Activated T-cell treated with anti-CD3 and anti-CD28 coated beads, Interleukin-2, amount 50 U/mL, for 24 hours (primary cell): ENCODE results near the gene NDUFAF3.
A peak's percentile ranks its signal among the peaks of the same experiment; 100 is the strongest.

ENCODE experiments used
- DNase-seq: peaks from one replicate; pipeline ENCODE4 v3.0.0-alpha.2; 2020
- H3K27ac Mint-ChIP-seq: 2 replicates; pipeline ENCODE4 v1.8.0; 2020; ENCODE audit warnings: mild to moderate bottlenecking, mixed read lengths
- H3K27me3 Mint-ChIP-seq: 2 replicates; pipeline ENCODE4 v1.8.0; 2020; ENCODE audit warnings: mixed read lengths
- H3K36me3 Mint-ChIP-seq: 2 replicates; pipeline ENCODE4 v1.8.0; 2020; ENCODE audit warnings: low read depth, mixed read lengths
- H3K4me1 Mint-ChIP-seq: 2 replicates; pipeline ENCODE4 v1.8.0; 2020; ENCODE audit warnings: low read depth, mixed read lengths
- H3K4me3 Mint-ChIP-seq: 2 replicates; pipeline ENCODE4 v1.8.0; 2020; ENCODE audit warnings: mild to moderate bottlenecking, moderate library complexity, mixed read lengths
- H3K9me3 Mint-ChIP-seq: 2 replicates; pipeline ENCODE4 v1.8.0; 2020; ENCODE audit warnings: mixed read lengths

The NDUFAF3 gene

DNA sequence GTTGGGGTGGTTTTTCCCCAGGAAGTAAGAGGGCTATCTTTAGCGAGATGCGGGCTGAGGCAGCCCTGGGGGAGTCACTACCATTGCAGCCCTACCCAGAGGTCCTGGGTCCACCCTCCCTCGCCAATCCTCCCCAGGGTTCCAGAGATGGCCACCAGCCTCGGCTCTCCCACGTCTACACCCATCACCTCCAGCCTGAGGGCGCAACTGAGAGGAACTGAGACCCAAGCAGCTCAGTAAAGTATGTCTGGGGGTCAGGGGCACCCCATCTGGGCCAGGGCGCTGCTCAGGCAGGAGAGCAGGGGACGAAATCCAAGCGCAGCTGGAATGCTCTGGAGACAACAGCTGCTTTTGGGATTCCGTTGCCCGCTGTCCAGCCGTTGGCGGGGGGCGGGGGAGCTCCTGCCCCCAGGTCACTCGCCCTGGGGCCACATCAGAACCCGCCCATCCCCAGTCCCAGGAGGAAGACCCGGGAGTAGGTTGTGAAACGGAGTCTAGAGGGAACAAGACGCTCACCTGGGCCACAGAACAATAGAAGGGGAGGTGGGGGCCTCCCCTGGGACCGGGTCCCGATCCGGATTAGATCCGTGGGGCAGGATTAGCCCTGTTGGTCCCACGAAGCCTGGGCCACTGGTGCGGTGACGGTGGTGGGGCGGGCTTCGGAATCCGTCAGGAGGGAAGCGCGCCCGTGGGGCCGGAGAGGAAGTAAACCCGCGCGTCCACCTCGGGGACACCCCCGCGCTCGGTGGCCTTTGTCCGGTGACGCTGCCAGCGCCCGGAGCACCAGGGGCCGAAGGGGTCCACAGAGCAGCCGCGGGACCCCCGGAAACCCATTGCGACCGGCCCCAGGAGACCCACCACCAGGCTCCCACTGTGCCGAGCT, 1.4 kb upstream of the NDUFAF3 start:
- H3K4me3 Mint-ChIP-seq = peak overlapping the region; percentile 90
- H3K9me3 Mint-ChIP-seq = no peaks in the 10 kb centered on the region
- DNase-seq = peak; percentile 63
- peaks cover 74% of the 10 kb centered on the region for H3K36me3 Mint-ChIP-seq
- peaks cover 53% of the 10 kb centered on the region for H3K4me1 Mint-ChIP-seq
- no peaks in the 10 kb centered on the region for H3K27me3 Mint-ChIP-seq
- peak overlapping the region; percentile 96 for H3K27ac Mint-ChIP-seq

DNA sequence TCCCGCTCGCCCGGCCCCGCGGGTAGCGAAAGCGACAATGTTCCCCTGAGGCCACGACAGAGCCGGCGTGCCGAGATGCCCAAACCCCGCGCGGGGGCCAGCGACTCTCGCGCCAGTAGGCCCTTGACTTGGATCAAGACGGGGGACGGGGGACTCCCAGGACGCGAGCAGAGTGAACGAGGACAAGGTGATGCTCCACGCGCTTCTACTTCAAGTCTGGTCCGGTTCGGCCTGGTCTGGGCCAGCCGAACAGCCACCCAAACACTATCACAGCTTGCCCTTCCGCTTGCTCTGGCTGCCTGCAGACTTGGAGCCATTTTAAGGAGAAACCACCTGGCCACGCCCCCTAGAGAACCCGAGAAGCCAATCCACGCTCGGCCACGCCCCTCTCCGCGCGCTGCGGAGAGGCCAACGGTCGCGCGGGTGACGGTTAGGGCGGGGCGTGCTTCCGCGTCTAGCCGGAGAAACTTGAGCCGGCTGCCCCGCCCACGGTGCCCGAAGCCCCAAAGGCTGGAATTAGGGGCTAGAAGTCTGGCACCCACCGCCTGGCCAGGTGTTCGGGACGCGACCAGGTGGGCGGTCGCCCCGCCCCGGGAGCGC, 608 bp upstream of the NDUFAF3 start:
- Mint-ChIP-seq H3K27me3 (no peaks in the 10 kb centered on the region), H3K9me3 (no peaks in the 10 kb centered on the region), H3K27ac (peak overlapping the region; percentile 96), H3K4me1 (peaks cover 61% of the 10 kb centered on the region), H3K36me3 (peaks cover 74% of the 10 kb centered on the region), H3K4me3 (peak overlapping the region; percentile 90)
- DNase-seq = peak; percentile 98

DNA sequence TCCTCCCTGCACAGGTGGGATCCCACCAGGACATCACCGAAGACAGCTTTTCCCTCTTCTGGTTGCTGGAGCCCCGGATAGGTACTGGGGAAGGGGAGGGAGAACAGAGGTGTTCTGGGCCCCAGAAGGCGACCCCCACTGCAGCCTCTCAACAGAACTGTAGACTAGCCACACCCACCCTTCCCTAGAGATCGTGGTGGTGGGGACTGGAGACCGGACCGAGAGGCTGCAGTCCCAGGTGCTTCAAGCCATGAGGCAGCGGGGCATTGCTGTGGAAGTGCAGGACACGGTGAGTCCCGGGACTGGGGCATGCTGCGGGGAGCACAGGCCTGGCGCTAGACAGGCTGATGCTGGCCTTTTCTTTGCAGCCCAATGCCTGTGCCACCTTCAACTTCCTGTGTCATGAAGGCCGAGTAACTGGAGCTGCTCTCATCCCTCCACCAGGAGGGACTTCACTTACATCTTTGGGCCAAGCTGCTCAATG, 809 bp downstream of the NDUFAF3 start:
- Mint-ChIP-seq H3K4me3 (peak overlapping the region; percentile 90), H3K27ac (peak overlapping the region; percentile 96), H3K27me3 (no peaks in the 10 kb centered on the region), H3K4me1 (peaks cover 64% of the 10 kb centered on the region), H3K9me3 (no peaks in the 10 kb centered on the region), H3K36me3 (peaks cover 79% of the 10 kb centered on the region)
- peak; percentile 62 for DNase-seq

DNA sequence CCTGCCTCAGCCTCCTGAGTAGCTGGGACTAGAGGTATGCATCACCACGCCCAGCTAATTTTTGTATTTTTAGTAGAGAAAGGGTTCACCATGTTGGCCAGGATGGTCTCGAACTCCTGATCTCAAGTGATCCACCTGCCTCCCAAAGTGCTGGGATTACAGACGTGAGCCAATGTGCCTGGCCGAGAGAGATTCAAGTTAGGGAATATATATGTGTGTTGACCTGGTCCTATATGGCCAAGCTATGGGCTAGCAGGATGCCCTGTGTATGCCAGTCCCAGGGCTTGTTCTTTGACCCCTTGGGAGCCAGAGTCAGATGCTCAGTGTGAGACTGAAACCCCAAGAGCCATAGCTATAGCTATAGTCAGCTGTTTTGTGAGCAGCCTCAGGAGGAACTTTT, 1.9 kb downstream of the NDUFAF3 start:
- H3K36me3 Mint-ChIP-seq = peaks cover 85% of the 10 kb centered on the region
- DNase-seq = no peak
- H3K27ac Mint-ChIP-seq = peak overlapping the region; percentile 96
- no peaks in the 10 kb centered on the region for H3K9me3 Mint-ChIP-seq
- peaks cover 70% of the 10 kb centered on the region for H3K4me1 Mint-ChIP-seq
- H3K4me3 Mint-ChIP-seq = peak overlapping the region; percentile 90
- H3K27me3 Mint-ChIP-seq = no peaks in the 10 kb centered on the region

DNA sequence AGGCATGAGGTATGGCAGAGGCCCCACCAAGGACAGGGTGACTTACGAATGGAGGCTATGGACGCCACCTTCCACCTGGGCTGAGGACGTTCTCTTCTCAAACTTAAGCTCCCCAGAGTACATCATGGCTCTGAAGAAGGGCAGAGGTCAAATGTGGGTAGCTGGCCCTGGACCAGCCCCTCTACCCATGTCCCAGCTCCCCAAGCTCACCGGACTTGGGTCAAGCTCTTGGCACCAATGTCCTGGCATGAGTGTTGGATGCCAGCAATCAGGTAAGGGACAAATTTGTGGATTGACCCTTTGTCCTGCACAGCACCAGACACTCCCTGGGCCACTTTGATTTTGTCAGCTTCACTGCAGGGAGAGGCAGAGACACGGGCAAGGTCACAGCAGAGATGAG, 2.5 kb downstream of the NDUFAF3 start:
- Mint-ChIP-seq H3K4me3 (peak overlapping the region; percentile 90), H3K36me3 (peaks cover 91% of the 10 kb centered on the region), H3K9me3 (no peaks in the 10 kb centered on the region), H3K27me3 (no peaks in the 10 kb centered on the region), H3K4me1 (peaks cover 71% of the 10 kb centered on the region), H3K27ac (peak overlapping the region; percentile 96)
- no peak for DNase-seq

DNA sequence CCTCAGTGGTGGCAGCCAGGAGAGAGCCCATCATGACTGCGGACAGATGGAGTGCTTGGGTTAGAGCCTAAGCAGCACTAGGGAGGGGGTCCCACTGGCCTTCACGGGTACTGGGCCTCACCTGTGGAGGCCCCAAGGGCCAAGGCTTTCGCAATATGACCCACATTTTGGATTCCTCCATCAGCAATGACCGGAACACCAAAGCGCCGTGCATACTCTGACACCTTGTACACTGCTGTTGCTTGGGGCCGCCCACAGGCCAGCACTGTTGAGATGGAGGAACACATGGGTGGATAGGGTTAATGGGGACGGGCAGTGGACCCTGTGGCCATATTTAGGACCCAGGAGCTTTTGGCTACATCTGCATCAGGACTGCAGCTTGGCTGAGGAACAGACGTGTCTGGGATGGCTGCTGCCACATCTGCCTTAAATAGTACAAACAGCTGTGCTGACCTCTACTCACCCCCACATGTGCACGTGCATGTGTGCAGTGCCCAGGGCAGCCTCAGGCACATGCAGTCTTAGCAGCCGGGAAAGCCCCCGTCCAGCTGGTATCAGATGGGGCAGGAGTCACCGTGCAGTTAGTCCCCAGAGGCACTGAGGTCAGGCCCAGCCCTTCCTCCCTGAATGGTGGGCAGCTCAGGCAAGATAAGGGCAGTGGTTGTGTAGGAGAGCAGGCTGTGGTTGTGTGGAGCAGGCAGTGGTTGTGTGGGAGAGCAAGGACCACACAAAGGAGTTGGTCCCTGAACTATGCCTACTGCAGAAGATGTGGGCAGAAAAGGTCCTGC, 3.3 kb downstream of the NDUFAF3 start:
- Mint-ChIP-seq H3K36me3 (peaks cover 91% of the 10 kb centered on the region), H3K27ac (peak overlapping the region; percentile 96), H3K9me3 (no peaks in the 10 kb centered on the region), H3K4me1 (peaks cover 70% of the 10 kb centered on the region), H3K4me3 (peak overlapping the region; percentile 90), H3K27me3 (no peaks in the 10 kb centered on the region)
- no peak for DNase-seq

DNA sequence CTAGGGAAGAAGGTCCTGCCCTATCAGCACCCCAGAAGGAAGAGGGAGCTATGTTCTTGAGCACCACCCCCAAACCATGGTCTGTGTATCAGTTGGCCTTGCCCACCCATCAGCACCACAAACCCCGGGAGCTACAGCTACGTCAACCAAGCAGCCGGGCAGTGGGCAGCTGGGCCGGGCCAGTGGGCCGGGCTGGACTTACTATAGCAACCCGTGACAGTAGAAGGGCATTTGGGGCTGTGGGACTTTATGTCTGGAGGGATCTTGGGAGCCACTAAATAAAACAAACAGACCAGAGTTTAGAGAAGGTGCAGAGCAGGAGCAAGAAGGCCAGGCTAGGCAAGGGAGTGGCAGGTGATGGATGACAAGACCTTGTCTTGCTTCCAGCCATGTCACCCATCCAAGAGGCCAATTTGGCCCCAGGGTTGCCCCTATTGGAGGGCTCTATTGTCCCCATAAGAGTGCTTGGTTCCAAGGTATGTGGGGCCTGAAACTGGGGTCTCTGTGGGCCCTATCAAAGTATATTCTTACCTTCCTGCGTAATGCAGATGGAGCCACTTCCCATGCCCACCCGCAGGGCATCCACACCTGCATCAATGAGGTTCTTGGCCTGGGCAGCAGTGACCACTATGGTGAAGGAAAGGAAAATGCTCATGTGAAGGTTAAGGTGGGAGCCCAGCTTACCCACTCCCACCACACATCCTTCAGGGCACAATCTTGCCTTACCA, 4.0 kb downstream of the NDUFAF3 start:
- Mint-ChIP-seq H3K27ac (peak overlapping the region; percentile 96), H3K4me3 (peak overlapping the region; percentile 90), H3K27me3 (no peaks in the 10 kb centered on the region), H3K4me1 (peaks cover 68% of the 10 kb centered on the region), H3K36me3 (peaks cover 92% of the 10 kb centered on the region), H3K9me3 (no peaks in the 10 kb centered on the region)
- no peak for DNase-seq

DNA sequence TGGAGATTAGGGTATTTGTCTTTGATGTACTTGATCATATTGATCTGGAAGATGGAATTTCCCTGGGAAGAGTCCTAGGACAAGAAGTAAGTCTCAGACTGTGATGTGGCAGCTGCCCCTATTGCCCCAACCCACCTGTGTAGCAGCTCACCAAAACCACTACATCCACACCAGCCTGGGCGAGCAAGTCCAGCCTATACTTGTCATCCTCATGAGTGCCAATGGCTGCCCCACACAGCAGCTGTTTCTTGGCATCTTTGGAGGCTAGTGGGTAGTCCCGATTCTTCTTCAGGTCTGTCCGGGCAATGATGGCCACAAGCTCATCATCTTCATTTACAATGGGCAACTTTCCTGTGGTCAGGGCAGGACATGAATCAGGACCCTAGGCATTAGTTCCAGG, 4.6 kb downstream of the NDUFAF3 start:
- Mint-ChIP-seq H3K9me3 (no peaks in the 10 kb centered on the region), H3K27ac (peak overlapping the region; percentile 96), H3K36me3 (peaks cover 94% of the 10 kb centered on the region), H3K4me3 (peak overlapping the region; percentile 90), H3K4me1 (peaks cover 68% of the 10 kb centered on the region), H3K27me3 (no peaks in the 10 kb centered on the region)
- no peak for DNase-seq

DNA sequence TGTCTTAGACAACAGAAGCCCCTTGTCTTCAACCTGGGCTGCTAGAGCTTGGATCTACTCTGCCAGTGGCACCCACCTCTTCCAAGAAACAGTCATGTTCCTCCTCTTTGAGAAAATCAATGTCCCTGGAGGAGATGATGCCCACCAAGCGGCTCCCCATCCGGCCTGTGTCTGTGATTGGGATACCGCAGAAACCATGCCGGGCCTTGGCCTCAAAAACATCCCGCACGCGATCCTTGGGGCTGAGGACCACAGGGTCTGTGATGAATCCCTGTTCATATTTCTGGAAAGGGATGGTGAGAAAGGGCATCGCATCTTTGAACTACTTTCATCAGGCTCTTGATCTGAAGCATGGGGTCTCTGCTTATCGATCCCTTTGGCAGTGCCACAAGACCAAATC, 5.7 kb downstream of the NDUFAF3 start:
- H3K27ac Mint-ChIP-seq = peak overlapping the region; percentile 96
- peak overlapping the region; percentile 90 for H3K4me3 Mint-ChIP-seq
- no peak for DNase-seq
- no peaks in the 10 kb centered on the region for H3K27me3 Mint-ChIP-seq
- H3K9me3 Mint-ChIP-seq = no peaks in the 10 kb centered on the region
- peaks cover 68% of the 10 kb centered on the region for H3K4me1 Mint-ChIP-seq
- H3K36me3 Mint-ChIP-seq = peaks cover 100% of the 10 kb centered on the region

DNA sequence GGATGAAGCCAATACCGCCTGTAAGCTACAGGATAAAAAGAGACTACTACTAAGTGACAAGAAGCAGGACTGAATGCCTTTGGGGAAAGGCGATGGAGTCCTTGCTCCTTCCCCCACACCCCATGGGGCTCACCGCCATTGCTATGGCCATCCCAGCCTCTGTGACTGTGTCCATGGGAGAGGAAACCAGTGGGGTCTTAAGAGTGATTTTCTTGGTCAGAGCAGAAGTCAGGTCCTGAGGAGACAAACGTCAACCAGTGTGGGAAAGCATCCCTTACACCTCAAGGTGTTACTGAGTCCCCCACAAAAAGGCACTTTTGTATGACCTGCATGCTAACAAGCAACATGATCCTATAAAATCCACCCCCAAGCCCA, 6.4 kb downstream of the NDUFAF3 start:
- Mint-ChIP-seq H3K4me3 (peak overlapping the region; percentile 90), H3K36me3 (peaks cover 100% of the 10 kb centered on the region), H3K27ac (peak overlapping the region; percentile 96), H3K9me3 (no peaks in the 10 kb centered on the region), H3K27me3 (no peaks in the 10 kb centered on the region), H3K4me1 (peaks cover 62% of the 10 kb centered on the region)
- DNase-seq = no peak

DNA sequence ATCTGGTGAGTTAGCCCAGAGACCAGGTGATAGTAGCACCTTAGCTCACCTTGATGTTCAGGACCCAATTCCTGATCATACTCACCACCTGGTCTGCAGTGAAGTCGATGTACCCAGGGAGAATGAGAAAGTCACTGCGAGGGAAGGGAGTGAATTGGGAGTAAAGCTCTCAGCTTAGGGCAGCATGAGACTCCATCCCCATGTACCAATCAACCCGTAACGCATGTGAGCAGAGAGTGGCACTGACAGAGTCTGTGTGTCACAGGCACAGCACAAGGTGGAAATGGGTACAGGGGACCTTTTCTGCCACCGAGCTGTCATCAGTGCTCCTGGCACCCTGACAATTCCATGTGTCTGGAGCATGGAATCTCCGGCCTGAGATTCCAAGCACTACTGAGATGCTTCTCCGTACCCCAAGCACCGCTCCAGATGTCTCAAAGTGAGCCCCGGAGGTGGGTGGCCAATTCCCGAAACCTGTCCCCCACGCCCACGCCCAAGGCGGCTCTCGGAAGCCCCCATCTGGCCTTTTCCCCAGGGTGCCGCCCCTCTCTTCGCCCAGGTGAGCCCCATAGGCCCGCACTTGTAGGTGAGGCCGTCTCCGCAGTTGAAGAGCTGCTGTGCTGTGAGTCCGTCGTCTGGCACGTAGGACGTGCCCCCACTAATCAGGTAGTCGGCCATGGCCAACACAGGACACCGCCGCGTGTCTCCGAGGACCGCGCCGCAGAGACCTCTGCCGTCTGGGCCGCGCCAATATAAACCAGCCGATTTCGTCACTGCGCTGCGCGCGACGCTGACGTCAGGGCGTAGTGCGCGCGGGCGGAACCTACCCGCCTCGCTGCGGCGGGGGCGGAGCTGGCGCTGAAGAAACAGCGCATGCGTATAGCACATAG, 7.0 kb downstream of the NDUFAF3 start, which contains the start of gene IMPDH2:
TSS of gene IMPDH2 (minus strand) at position 726 of the 890 bp plus-strand sequence. CDS start at position 678, 48 bp downstream.
- Mint-ChIP-seq H3K4me1 (peaks cover 57% of the 10 kb centered on the region), H3K36me3 (peaks cover 100% of the 10 kb centered on the region)

DNA sequence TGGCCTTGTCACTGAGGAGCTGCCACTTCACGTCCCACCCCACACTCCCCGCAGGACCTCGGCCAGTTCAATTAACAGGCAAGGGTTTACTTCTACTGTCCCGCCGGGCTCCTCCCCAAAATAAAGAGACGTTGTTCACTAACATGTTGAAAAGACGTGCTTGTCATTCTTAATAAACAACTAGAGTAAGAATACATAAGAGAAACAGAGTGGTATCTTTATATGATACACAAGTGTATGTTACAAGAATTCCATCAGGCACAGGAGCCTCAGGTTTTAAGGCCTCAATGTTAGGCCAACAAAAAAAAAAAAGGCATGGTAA, 7.6 kb downstream of the NDUFAF3 start:
- H3K4me1 Mint-ChIP-seq = peaks cover 51% of the 10 kb centered on the region
- peak overlapping the region; percentile 96 for H3K27ac Mint-ChIP-seq
- peak overlapping the region; percentile 90 for H3K4me3 Mint-ChIP-seq
- no peaks in the 10 kb centered on the region for H3K27me3 Mint-ChIP-seq
- no peak for DNase-seq
- no peaks in the 10 kb centered on the region for H3K9me3 Mint-ChIP-seq
- peaks cover 99% of the 10 kb centered on the region for H3K36me3 Mint-ChIP-seq

More for the DNA sequence above, 7.0 kb downstream of the NDUFAF3 start, which contains the start of gene IMPDH2:
- no peaks in the 10 kb centered on the region for H3K27me3 Mint-ChIP-seq
- H3K4me3 Mint-ChIP-seq = peak within 1 kb of the TSS; percentile 90
- H3K9me3 Mint-ChIP-seq = no peaks in the 10 kb centered on the region
- DNase-seq = peak; percentile 97
- peak within 1 kb of the TSS; percentile 96 for H3K27ac Mint-ChIP-seq

DNA sequence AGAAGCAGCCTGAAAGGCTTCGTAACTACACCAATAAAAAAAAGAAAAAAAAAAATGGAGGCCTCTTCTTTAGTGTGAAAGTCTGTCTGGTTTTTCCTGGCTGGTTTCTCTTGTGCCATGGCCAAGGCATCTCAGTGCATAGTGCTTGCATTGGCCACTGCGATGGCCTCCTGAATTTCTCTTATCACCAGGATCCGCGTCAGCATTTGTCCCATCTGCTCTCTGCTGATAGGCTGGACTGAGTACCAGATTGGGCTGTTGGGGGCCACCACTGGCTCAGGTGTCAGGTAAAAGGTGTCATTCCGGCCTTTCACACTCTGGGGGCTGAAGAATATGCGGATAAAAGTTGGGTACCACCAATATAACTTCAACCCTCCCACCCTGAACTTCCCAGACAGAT, 8.4 kb downstream of the NDUFAF3 start:
- Mint-ChIP-seq H3K9me3 (no peaks in the 10 kb centered on the region), H3K4me3 (no peak overlapping the region), H3K27me3 (no peaks in the 10 kb centered on the region), H3K4me1 (peaks cover 43% of the 10 kb centered on the region), H3K36me3 (peaks cover 99% of the 10 kb centered on the region), H3K27ac (peak overlapping the region; percentile 83)
- no peak for DNase-seq
